DOHH2 (cell line): ENCODE measurements around the gene SIPA1L3.

Experiments
- H3F3A ChIP-seq: fragments of 200-600 bp; sonication (generic), shearing (Covaris generic); 2 replicates; pipeline ENCODE4 v1.6.0; 2016; ENCODE audit warnings: antibody characterized with exemption, mild to moderate bottlenecking; ENCODE audit not compliant: control insufficient read depth, insufficient read depth
- H3K27ac ChIP-seq: fragments of 200-600 bp; sonication (generic); 2 replicates; pipeline ENCODE4 v1.5.1; 2014; ENCODE audit warnings: low read depth, mild to moderate bottlenecking, low read length, moderate library complexity
- H3K27me3 ChIP-seq: fragments of 200-600 bp; sonication (generic); 2 replicates; pipeline ENCODE4 v1.6.1; 2014; ENCODE audit warnings: mild to moderate bottlenecking, low read length, mixed read lengths; ENCODE audit not compliant: control insufficient read depth
- H3K36me3 ChIP-seq: fragments of 200-600 bp; sonication (generic); 2 replicates; pipeline ENCODE4 v1.6.1; 2014; ENCODE audit warnings: mild to moderate bottlenecking, low read length, moderate library complexity, mixed read lengths; ENCODE audit not compliant: control insufficient read depth
- H3K4me1 ChIP-seq: fragments of 200-600 bp; sonication (generic); 2 replicates; pipeline ENCODE4 v1.6.1; 2014; ENCODE audit warnings: mild to moderate bottlenecking, low read length, mixed read lengths; ENCODE audit not compliant: control insufficient read depth
- H3K4me2 ChIP-seq: fragments of 200-600 bp; sonication (generic); 2 replicates; pipeline ENCODE4 v1.6.0; 2014; ENCODE audit warnings: mild to moderate bottlenecking, low read length, moderate library complexity
- H3K4me3 ChIP-seq: fragments of 200-600 bp; sonication (generic); 2 replicates; pipeline ENCODE4 v1.5.1; 2014; ENCODE audit warnings: mild to moderate bottlenecking, low read length, mixed read lengths
- H3K79me2 ChIP-seq: fragments of 200-600 bp; sonication (generic); 2 replicates; pipeline ENCODE4 v1.6.1; 2014; ENCODE audit warnings: mild to moderate bottlenecking, low read length, mixed read lengths; ENCODE audit not compliant: control insufficient read depth
- H3K9me2 ChIP-seq: fragments of 200-600 bp; sonication (generic); replicated peaks from 2 replicates; pipeline ENCODE4 v1.6.1; 2014; ENCODE audit warnings: mild to moderate bottlenecking, low read length, mixed read lengths; ENCODE audit not compliant: control insufficient read depth
- H3K9me3 ChIP-seq: fragments of 200-600 bp; sonication (generic); 2 replicates; pipeline ENCODE4 v1.6.1; 2014; ENCODE audit warnings: antibody characterized with exemption, low read length, mixed read lengths; ENCODE audit not compliant: control insufficient read depth, insufficient read depth
- H4K20me1 ChIP-seq: fragments of 200-600 bp; sonication (generic); 2 replicates; pipeline ENCODE4 v1.6.0; 2014; ENCODE audit warnings: low read depth, mild to moderate bottlenecking, antibody characterized with exemption, low read length, moderate library complexity; ENCODE audit not compliant: control insufficient read depth, insufficient read depth
- CTCF ChIP-seq: fragments of 200-600 bp; sonication (generic); IDR thresholded peaks from one replicate; pipeline ENCODE4 v1.5.1; 2014; ENCODE audit warnings: antibody characterized with exemption, mild to moderate bottlenecking, low read depth, low read length; ENCODE audit not compliant: poor library complexity, severe bottlenecking
- EZH2phosphoT487 ChIP-seq: fragments of 200-600 bp; sonication (generic); IDR thresholded peaks from 2 replicates; pipeline ENCODE4 v1.6.1; 2017; ENCODE audit warnings: borderline replicate concordance, mild to moderate bottlenecking, antibody characterized with exemption, low read length, moderate library complexity, mixed read lengths

Gene SIPA1L3

GRCh38 chr19:37936166-37936565 lies 29.2 kb downstream of the SIPA1L3 start:
- Histone ChIP-seq H3K27ac (no peak overlapping the region), H3K4me3 (no peak overlapping the region), H3K27me3 (no peaks in the 10 kb centered on the region), H3F3A (peaks cover 11% of the 10 kb centered on the region), H3K9me2 (no peaks in the 10 kb centered on the region), H3K79me2 (peaks cover 87% of the 10 kb centered on the region), H3K9me3 (no peaks in the 10 kb centered on the region), H3K4me1 (peaks cover 55% of the 10 kb centered on the region), H3K4me2 (no peak overlapping the region), H3K36me3 (peaks cover 38% of the 10 kb centered on the region), H4K20me1 (no peaks in the 10 kb centered on the region)
- TF ChIP-seq EZH2phosphoT487: no peak
- no peak for TF ChIP-seq CTCF

- H3K4me1 ChIP-seq: peaks cover 48% of the 10 kb centered on the region
- no peaks in the 10 kb centered on the region for H3K27me3 ChIP-seq
- TF ChIP-seq CTCF (no peak), EZH2phosphoT487 (no peak)
- H3K4me2 ChIP-seq: no peak overlapping the region
- no peaks in the 10 kb centered on the region for H4K20me1 ChIP-seq
- peaks cover 7% of the 10 kb centered on the region; the same call in 1 of the 2 replicates for H3F3A ChIP-seq
- no peak overlapping the region for H3K4me3 ChIP-seq
- H3K9me3 ChIP-seq: no peaks in the 10 kb centered on the region
- H3K36me3 ChIP-seq: peaks cover 38% of the 10 kb centered on the region
- H3K79me2 ChIP-seq: peaks cover 89% of the 10 kb centered on the region
- H3K27ac ChIP-seq: no peak overlapping the region
- H3K9me2 ChIP-seq: no peaks in the 10 kb centered on the region
Observed at GRCh38 chr19:37936886-37937285, 29.9 kb downstream of the SIPA1L3 start.

- no peak overlapping the region for H3K4me2 ChIP-seq
- no peaks in the 10 kb centered on the region for H3K9me3 ChIP-seq
- H3K9me2 ChIP-seq: no peaks in the 10 kb centered on the region
- H3K36me3 ChIP-seq: peaks cover 31% of the 10 kb centered on the region
- TF ChIP-seq EZH2phosphoT487: no peak
- TF ChIP-seq CTCF: no peak
- H3K4me1 ChIP-seq: peaks cover 33% of the 10 kb centered on the region
- no peaks in the 10 kb centered on the region for H4K20me1 ChIP-seq
- no peak overlapping the region for H3K27ac ChIP-seq
- H3K79me2 ChIP-seq: peaks cover 87% of the 10 kb centered on the region
- H3F3A ChIP-seq: 0 out of 2 replicates have a peak, but pooled peaks cover 2% of the 10 kb centered on the region
- no peaks in the 10 kb centered on the region for H3K27me3 ChIP-seq
- H3K4me3 ChIP-seq: no peak overlapping the region
Observed at GRCh38 chr19:37938353-37938752, 31.3 kb downstream of the SIPA1L3 start.
